Ishikawa (cell line): Measurements from ENCODE around the gene TMEM147.

ENCODE experiments used
- CEBPB ChIP-seq: IDR thresholded peaks from 2 replicates; pipeline ENCODE4 v1.6.1; 2012
- CREB1 ChIP-seq: IDR thresholded peaks from 2 replicates; pipeline ENCODE4 v1.6.1; 2012; ENCODE audit warnings: low read depth
- EGR1 ChIP-seq: IDR thresholded peaks from 2 replicates; pipeline ENCODE4 v1.6.1; 2012
- EP300 ChIP-seq: IDR thresholded peaks from 2 replicates; pipeline ENCODE4 v1.6.1; 2012; ENCODE audit warnings: borderline replicate concordance
- FOXM1 ChIP-seq: IDR thresholded peaks from 2 replicates; pipeline ENCODE4 v1.6.1; 2012; ENCODE audit warnings: low read depth, borderline replicate concordance
- NFIC ChIP-seq: IDR thresholded peaks from 2 replicates; pipeline ENCODE4 v1.6.1; 2012
- RAD21 ChIP-seq: IDR thresholded peaks from 2 replicates; pipeline ENCODE4 v1.6.1; 2012; ENCODE audit warnings: low read depth
- TAF1 ChIP-seq: IDR thresholded peaks from 2 replicates; pipeline ENCODE4 v1.6.1; 2012; ENCODE audit warnings: low read depth, mild to moderate bottlenecking
- TCF12 ChIP-seq: IDR thresholded peaks from 2 replicates; pipeline ENCODE4 v1.6.1; 2012; ENCODE audit warnings: low read depth
- TEAD4 ChIP-seq: IDR thresholded peaks from 2 replicates; pipeline ENCODE4 v1.6.1; 2012
- YY1 ChIP-seq: IDR thresholded peaks from 2 replicates; pipeline ENCODE4 v1.6.1; 2012; ENCODE audit warnings: low read depth
- ZBTB7A ChIP-seq: IDR thresholded peaks from 2 replicates; pipeline ENCODE4 v1.6.1; 2012; ENCODE audit warnings: low read depth
- TF ChIP-seq, protein P1 (sequence below): IDR thresholded peaks from 2 replicates; pipeline ENCODE4 v1.6.1; 2012; ENCODE audit warnings: low read depth, mild to moderate bottlenecking
- TF ChIP-seq, protein P2 (sequence below): IDR thresholded peaks from 2 replicates; pipeline ENCODE4 v1.6.1; 2012
- TF ChIP-seq, protein P3 (sequence below): IDR thresholded peaks from 2 replicates; pipeline ENCODE4 v1.6.1; 2012

Gene TMEM147

DNA sequence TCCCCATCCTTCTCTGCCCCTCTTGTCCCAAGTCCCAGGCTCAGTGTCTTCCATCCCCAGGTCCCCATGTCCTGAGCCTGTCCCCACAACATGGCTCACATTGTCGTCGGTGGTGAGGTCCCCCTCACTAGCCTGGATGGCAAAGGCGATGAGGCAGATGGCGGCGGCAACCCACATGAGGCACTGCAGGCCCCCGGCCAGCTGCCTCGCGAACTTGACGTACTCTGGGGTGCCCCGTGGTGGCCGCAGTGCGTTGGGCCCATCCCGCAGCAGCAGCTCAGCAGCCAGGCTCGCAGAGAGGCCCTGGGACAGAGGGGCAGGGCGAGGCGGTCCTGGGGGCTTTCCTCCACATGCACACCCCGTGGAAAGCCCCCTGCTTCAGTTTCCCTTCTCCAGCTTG lies 16.9 kb downstream of the TMEM147 start:
- TF ChIP-seq TCF12 (no peak), CEBPB (no peak), FOXM1 (no peak), YY1 (no peak), CREB1 (no peak), RAD21 (no peak), TEAD4 (no peak), EGR1 (no peak), EP300 (no peak), ZBTB7A (no peak), NFIC (no peak), TAF1 (no peak)
- TF ChIP-seq, protein P1, sequence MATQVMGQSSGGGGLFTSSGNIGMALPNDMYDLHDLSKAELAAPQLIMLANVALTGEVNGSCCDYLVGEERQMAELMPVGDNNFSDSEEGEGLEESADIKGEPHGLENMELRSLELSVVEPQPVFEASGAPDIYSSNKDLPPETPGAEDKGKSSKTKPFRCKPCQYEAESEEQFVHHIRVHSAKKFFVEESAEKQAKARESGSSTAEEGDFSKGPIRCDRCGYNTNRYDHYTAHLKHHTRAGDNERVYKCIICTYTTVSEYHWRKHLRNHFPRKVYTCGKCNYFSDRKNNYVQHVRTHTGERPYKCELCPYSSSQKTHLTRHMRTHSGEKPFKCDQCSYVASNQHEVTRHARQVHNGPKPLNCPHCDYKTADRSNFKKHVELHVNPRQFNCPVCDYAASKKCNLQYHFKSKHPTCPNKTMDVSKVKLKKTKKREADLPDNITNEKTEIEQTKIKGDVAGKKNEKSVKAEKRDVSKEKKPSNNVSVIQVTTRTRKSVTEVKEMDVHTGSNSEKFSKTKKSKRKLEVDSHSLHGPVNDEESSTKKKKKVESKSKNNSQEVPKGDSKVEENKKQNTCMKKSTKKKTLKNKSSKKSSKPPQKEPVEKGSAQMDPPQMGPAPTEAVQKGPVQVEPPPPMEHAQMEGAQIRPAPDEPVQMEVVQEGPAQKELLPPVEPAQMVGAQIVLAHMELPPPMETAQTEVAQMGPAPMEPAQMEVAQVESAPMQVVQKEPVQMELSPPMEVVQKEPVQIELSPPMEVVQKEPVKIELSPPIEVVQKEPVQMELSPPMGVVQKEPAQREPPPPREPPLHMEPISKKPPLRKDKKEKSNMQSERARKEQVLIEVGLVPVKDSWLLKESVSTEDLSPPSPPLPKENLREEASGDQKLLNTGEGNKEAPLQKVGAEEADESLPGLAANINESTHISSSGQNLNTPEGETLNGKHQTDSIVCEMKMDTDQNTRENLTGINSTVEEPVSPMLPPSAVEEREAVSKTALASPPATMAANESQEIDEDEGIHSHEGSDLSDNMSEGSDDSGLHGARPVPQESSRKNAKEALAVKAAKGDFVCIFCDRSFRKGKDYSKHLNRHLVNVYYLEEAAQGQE: no peak
- TF ChIP-seq, protein P2, sequence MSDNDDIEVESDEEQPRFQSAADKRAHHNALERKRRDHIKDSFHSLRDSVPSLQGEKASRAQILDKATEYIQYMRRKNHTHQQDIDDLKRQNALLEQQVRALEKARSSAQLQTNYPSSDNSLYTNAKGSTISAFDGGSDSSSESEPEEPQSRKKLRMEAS: no peak
- TF ChIP-seq, protein P3, sequence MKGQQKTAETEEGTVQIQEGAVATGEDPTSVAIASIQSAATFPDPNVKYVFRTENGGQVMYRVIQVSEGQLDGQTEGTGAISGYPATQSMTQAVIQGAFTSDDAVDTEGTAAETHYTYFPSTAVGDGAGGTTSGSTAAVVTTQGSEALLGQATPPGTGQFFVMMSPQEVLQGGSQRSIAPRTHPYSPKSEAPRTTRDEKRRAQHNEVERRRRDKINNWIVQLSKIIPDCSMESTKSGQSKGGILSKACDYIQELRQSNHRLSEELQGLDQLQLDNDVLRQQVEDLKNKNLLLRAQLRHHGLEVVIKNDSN: no peak

DNA sequence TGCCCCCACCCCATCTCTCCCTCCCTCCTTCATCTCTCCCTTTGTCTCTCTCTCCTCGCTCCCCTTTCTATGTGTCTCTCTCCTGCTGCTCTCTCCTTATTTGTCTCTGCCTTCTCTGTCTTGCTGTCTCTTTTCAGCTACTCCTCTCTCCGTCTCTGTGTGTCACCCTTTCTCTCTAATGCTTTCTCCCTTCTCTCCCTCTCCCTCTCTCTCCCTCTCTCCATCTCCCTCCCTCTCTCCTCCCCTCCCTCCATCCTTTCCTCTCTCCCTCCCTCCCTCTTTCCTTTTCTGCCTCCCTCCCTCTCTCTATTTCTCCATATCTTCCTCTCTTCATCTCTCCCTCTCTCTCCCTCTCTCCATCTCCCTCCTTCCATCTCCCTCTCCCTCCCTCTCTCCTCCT lies 17.4 kb downstream of the TMEM147 start:
- TF ChIP-seq ZBTB7A (no peak), EP300 (no peak), TAF1 (no peak), CREB1 (no peak), CEBPB (no peak), EGR1 (no peak), YY1 (no peak)
- TF ChIP-seq, protein P1: no peak

DNA sequence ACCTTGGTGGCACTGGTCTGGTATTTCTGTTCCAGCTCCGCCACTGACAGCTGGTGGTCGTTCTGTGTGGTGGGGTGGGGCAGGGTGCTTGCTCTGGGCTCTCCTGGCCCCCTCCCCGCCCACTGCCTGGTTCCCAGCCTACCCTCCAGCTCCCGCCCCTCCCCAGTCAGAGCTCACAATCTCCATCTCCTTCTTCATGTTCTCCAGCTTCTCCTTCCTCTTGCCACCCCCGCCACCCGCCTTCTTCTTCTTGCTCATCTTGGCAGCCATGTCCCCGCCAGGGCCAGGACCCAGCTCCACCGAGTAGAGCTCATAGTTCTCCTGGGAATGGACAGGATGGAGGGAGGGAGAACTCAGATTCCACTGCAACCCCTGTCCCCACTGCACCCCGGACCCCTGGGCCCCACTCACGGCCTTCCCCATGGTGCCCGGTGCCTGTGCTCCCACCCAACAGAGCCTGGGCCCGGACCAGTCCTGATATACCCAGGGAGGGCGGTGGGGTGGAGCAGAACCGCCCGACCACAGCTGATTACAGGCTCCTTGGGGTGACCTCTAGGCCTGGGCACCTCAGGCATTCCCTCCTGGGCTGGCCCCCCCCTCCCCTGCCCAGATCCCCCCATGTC lies 17.9 kb downstream of the TMEM147 start, which contains the start of gene ATP4A:
Gene ATP4A, minus strand, starts transcription at position 452 of the 623 bp plus-strand sequence. Its CDS starts 29 bp downstream, at position 423.
- TF ChIP-seq, protein P1: no peak
- TF ChIP-seq, protein P3: no peak
- TF ChIP-seq EGR1 (no peak), TCF12 (no peak), CEBPB (no peak), NFIC (no peak)

DNA sequence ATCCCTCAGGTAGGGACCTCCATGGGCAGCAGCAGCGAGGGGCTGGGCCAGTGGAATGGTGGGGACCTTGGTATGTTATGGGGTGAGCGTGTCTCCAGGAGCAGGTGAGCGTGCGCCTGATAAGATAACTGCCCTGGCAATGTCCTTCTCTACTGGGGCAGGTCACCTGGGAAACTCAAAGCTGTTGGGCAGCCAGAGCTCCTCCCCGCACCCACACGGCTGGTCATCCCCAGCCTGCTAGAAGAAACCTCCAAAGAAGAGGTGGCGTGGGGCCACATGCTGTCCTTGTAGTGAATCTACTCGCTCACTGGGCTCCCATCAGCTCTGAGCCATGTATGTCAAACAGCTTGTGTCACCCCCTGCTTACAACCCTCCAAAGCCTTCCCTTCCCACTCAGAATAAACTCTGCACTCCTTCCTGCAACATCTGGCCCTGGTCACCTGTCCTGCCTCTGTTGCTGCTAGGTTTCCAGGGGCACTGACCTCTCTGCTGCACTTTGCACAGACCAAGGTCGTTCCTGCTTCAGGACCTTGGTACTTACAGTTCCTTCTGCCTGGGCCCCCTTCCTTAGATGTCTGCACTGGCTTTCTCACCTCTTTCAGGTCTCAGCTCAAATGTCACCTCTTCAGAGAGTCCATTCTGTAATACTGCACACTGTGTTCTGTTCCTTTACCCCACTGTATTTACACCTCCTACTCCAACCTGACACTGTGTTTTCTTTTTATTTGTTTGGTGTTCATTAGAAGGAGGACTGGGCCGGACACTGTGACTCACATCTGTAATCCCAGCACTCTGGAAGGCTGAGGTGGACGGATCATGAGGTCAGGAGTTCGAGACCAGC lies 19.8 kb downstream of the TMEM147 start:
- TF ChIP-seq TAF1: no peak
- no peak for TF ChIP-seq EP300
- TF ChIP-seq TEAD4: no peak
- TF ChIP-seq TCF12: no peak
- no peak for TF ChIP-seq ZBTB7A
- TF ChIP-seq CEBPB: no peak
- TF ChIP-seq, protein P3: no peak
- TF ChIP-seq FOXM1: no peak
- no peak for TF ChIP-seq YY1
- TF ChIP-seq, protein P2: no peak
- TF ChIP-seq NFIC: no peak
- TF ChIP-seq RAD21: no peak
- TF ChIP-seq, protein P1: no peak
- TF ChIP-seq CREB1: no peak
